H1 (cell line): ENCODE measurements around the gene SECTM1. TPM values are rescaled to one million over a fixed set of nuclear protein-coding genes. Genes with fewer than 3 reads are reported as not detected.

Experiments
- CTCF ChIA-PET: fragments of 300-600 bp; sonication (Branson Sonifier 250); formaldehyde crosslinking; loops from one replicate; lab custom pipeline; 2021; ENCODE audit not compliant: partially characterized antibody; lab: Charles Lee
- POLR2A ChIA-PET: fragments of 300-600 bp; sonication (Branson Sonifier 250); formaldehyde crosslinking; loops from one replicate; lab custom pipeline; 2021; ENCODE audit warnings: inconsistent platforms; ENCODE audit not compliant: partially characterized antibody; lab: Charles Lee
- DNase-seq, 2 experiments: peaks; one replicate each; pipeline versions ENCODE4 v3.0.0 to v3.0.0-alpha.2; 2010 to 2022; ENCODE audit warnings: low spot score in 2 of 2, low read depth in 1 of 2, mixed read lengths in 1 of 2
- FAIRE-seq: peaks from 2 replicates; lab custom pipeline; 2011; peaks lifted over from hg19 to GRCh38; lab: Jason Lieb, UNC
- H2AFZ ChIP-seq: 2 replicates; pipeline ENCODE4 v1.8.1; 2012; ENCODE audit warnings: low read length, inconsistent platforms
- H2AK5ac ChIP-seq: 2 replicates; pipeline ENCODE4 v1.6.1; 2013; ENCODE audit warnings: low read depth, low read length
- H2BK120ac ChIP-seq: replicated peaks from 2 replicates; pipeline ENCODE3; 2013; ENCODE audit warnings: low read depth, low read length, inconsistent platforms
- H2BK12ac ChIP-seq: 2 replicates; pipeline ENCODE4 v1.6.1; 2013; ENCODE audit warnings: low read depth, low read length
- H2BK15ac ChIP-seq: 2 replicates; pipeline ENCODE4 v1.6.1; 2013; ENCODE audit warnings: low read length
- H2BK20ac ChIP-seq: 2 replicates; pipeline ENCODE4 v1.6.1; 2013; ENCODE audit warnings: low read length
- H2BK5ac ChIP-seq: 2 replicates; pipeline ENCODE4 v1.6.1; 2013; ENCODE audit warnings: low read depth, low read length
- H3K14ac ChIP-seq: 2 replicates; pipeline ENCODE4 v1.6.1; 2013; ENCODE audit warnings: inconsistent platforms; ENCODE audit not compliant: insufficient read length
- H3K18ac ChIP-seq: 2 replicates; pipeline ENCODE4 v1.6.1; 2013; ENCODE audit warnings: low read length; ENCODE audit errors: extremely low read depth
- H3K23ac ChIP-seq: 2 replicates; pipeline ENCODE4 v1.6.1; 2013; ENCODE audit warnings: inconsistent platforms; ENCODE audit not compliant: insufficient read length
- H3K23me2 ChIP-seq: 2 replicates; pipeline ENCODE4 v1.6.1; 2013; ENCODE audit warnings: low read depth, low read length
- H3K27ac ChIP-seq: 2 replicates; pipeline ENCODE4 v1.6.1; 2011; ENCODE audit warnings: low read depth, low read length, inconsistent platforms
- H3K27me3 ChIP-seq, 4 experiments: replicated peaks in 1 of 4; 1 replicate in 1 of 4; 2 replicates in 3 of 4; pipeline versions ENCODE4 v1.6.1 to v1.8.1; 2011 to 2013; ENCODE audit warnings: low read length in 3 of 4, mild to moderate bottlenecking in 3 of 4, inconsistent platforms in 2 of 4, mixed read lengths in 2 of 4, moderate library complexity in 1 of 4; ENCODE audit not compliant: control insufficient read depth in 3 of 4, insufficient read depth in 3 of 4; ENCODE audit errors: extremely low read depth in 1 of 4
- H3K36me3 ChIP-seq, 4 experiments: 2 replicates each; pipeline versions ENCODE4 v1.6.1 to v1.8.1; 2011 to 2013; ENCODE audit warnings: mild to moderate bottlenecking in 4 of 4, low read length in 3 of 4, moderate library complexity in 2 of 4, control low read depth in 1 of 4, inconsistent platforms in 1 of 4; ENCODE audit not compliant: insufficient read depth in 4 of 4, control insufficient read depth in 2 of 4
- H3K4ac ChIP-seq: replicated peaks from 2 replicates; pipeline ENCODE3; 2013; ENCODE audit warnings: low read length, low read depth, mixed read lengths, inconsistent platforms; ENCODE audit not compliant: insufficient read length
- H3K4me1 ChIP-seq, 4 experiments: replicated peaks in 1 of 4; 1 replicate in 1 of 4; 2 replicates in 3 of 4; pipeline versions ENCODE4 v1.6.1 to v1.8.1; 2011 to 2013; ENCODE audit warnings: low read length in 3 of 4, inconsistent platforms in 2 of 4, mixed read lengths in 1 of 4; ENCODE audit not compliant: insufficient read depth in 4 of 4, control insufficient read depth in 3 of 4
- H3K4me2 ChIP-seq, 2 experiments: 2 replicates each; pipeline versions ENCODE4 v1.6.1 to v1.8.1; 2011 to 2013; ENCODE audit warnings: low read depth in 2 of 2, low read length in 2 of 2, control low read depth in 1 of 2, inconsistent platforms in 1 of 2, mild to moderate bottlenecking in 1 of 2; ENCODE audit not compliant: insufficient read depth in 1 of 2
- H3K4me3 ChIP-seq, 4 experiments: fragments of 200-600, 300-600 bp in 1 of 4; sonication (generic), shearing (Covaris generic), sonication (Bioruptor Twin) in 1 of 4; 2 replicates each; pipeline versions ENCODE4 v1.5.1 to v1.8.1; 2011 to 2016; ENCODE audit warnings: low read length in 4 of 4, low read depth in 3 of 4, control low read depth in 2 of 4, inconsistent platforms in 2 of 4, mild to moderate bottlenecking in 2 of 4, mixed read lengths in 1 of 4, moderate library complexity in 1 of 4; ENCODE audit not compliant: insufficient read depth in 2 of 4; ENCODE audit errors: extremely low read depth in 1 of 4
- H3K56ac ChIP-seq: replicated peaks from 2 replicates; pipeline ENCODE3; 2013; ENCODE audit warnings: low read depth, mild to moderate bottlenecking, mixed read lengths, low read length, inconsistent platforms; ENCODE audit not compliant: insufficient read length
- H3K79me1 ChIP-seq: 2 replicates; pipeline ENCODE4 v1.6.1; 2013; ENCODE audit warnings: low read depth, low read length, control low read depth
- H3K79me2 ChIP-seq, 2 experiments: 2 replicates each; pipeline versions ENCODE4 v1.6.1 to v1.8.1; 2012 to 2013; ENCODE audit warnings: low read length in 2 of 2, mild to moderate bottlenecking in 2 of 2, inconsistent platforms in 1 of 2; ENCODE audit not compliant: insufficient read depth in 2 of 2, control insufficient read depth in 1 of 2
- H3K9ac ChIP-seq, 4 experiments: replicated peaks in 1 of 4; 1 replicate in 1 of 4; 2 replicates in 3 of 4; pipeline versions ENCODE4 v1.6.1 to v1.8.1; 2011 to 2013; ENCODE audit warnings: low read depth in 3 of 4, low read length in 3 of 4, control low read depth in 2 of 4, mild to moderate bottlenecking in 2 of 4, moderate library complexity in 2 of 4, inconsistent platforms in 1 of 4; ENCODE audit errors: extremely low read depth in 1 of 4
- H3K9me3 ChIP-seq, 2 experiments: 2 replicates each; pipeline versions ENCODE4 v1.6.1 to v1.8.1; 2012 to 2013; ENCODE audit warnings: mild to moderate bottlenecking in 2 of 2, moderate library complexity in 2 of 2, control low read depth in 1 of 2, inconsistent platforms in 1 of 2, low read depth in 1 of 2, low read length in 1 of 2, mixed read lengths in 1 of 2; ENCODE audit not compliant: insufficient read depth in 2 of 2
- H4K20me1 ChIP-seq, 2 experiments: replicated peaks in 1 of 2; 2 replicates each; pipeline versions ENCODE3 to v1.8.1; 2011 to 2013; ENCODE audit warnings: inconsistent platforms in 2 of 2, low read length in 2 of 2, mild to moderate bottlenecking in 1 of 2; ENCODE audit not compliant: insufficient read depth in 2 of 2, control insufficient read depth in 1 of 2
- H4K5ac ChIP-seq: 2 replicates; pipeline ENCODE4 v1.6.1; 2013; ENCODE audit warnings: low read length, low read depth, mixed read lengths, inconsistent platforms; ENCODE audit not compliant: insufficient read length
- H4K8ac ChIP-seq: 2 replicates; pipeline ENCODE4 v1.8.0; 2013; ENCODE audit warnings: mild to moderate bottlenecking, moderate library complexity, low read length, inconsistent platforms; ENCODE audit not compliant: insufficient read depth; ENCODE audit errors: extremely low read depth
- H4K91ac ChIP-seq: replicated peaks from 2 replicates; pipeline ENCODE3; 2013; ENCODE audit warnings: low read length, mixed read lengths, inconsistent platforms; ENCODE audit not compliant: insufficient read length
- RNF2 ChIP-seq: fragments of 200-900, 300-1000 bp; sonication (generic); IDR thresholded peaks from 2 replicates; pipeline ENCODE4 v1.7.1; 2016; ENCODE audit warnings: borderline replicate concordance, low read depth, mild to moderate bottlenecking, antibody characterized with exemption, low read length; ENCODE audit not compliant: poor library complexity, severe bottlenecking; ENCODE audit errors: missing control alignments
- SIX5 ChIP-seq: IDR thresholded peaks from 2 replicates; pipeline ENCODE4 v1.6.1; 2011; ENCODE audit warnings: mild to moderate bottlenecking, low read depth, low read length
- TAF7 ChIP-seq: optimal IDR thresholded peaks from 2 replicates; pipeline ENCODE3; 2011; ENCODE audit warnings: low read depth, mild to moderate bottlenecking, inconsistent platforms, low read length, moderate library complexity, borderline replicate concordance
- TEAD4 ChIP-seq: IDR thresholded peaks from 2 replicates; pipeline ENCODE4 v1.6.1; 2012; ENCODE audit warnings: low read depth, low read length, inconsistent platforms, mixed read lengths
- ZNF274 ChIP-seq: IDR thresholded peaks from 2 replicates; pipeline ENCODE4 v1.7.0; 2012; ENCODE audit warnings: low read length, borderline replicate concordance; ENCODE audit errors: extremely low read depth
- WGBS, 2 experiments: shearing (Covaris generic) in 1 of 2; methylation state at CpG; one replicate each; pipeline versions ENCODE4 v1.1.6 to v1.1.7; 2013 to 2015; ENCODE audit warnings: low lambda C conversion rate in 2 of 2, mixed read lengths in 2 of 2, inconsistent platforms in 1 of 2, low coverage in 1 of 2, missing lambda C conversion rate in 1 of 2; ENCODE audit not compliant: insufficient replicate concordance in 2 of 2, insufficient coverage in 1 of 2, insufficient read length in 1 of 2; ENCODE audit errors: extremely low coverage in 1 of 2, missing lambda C conversion rate in 1 of 2; 5-methylcytosine and 5-hydroxymethylcytosine counted together
- polyA plus RNA-seq, 7 experiments: library from polyadenylated mRNA; depleted of rRNA in 3 of 7; stranded (reverse) in 5 of 7; unstranded in 2 of 7; fragments of >200 nt in 5 of 7; fragments of 200-250 nt in 2 of 7; gene quantifications; 1 replicate in 5 of 7; 2 replicates in 1 of 7; 4 replicates in 1 of 7; pipeline versions ENCODE4 v1.2.1 to v1.2.3, GENCODE V29; 2011 to 2013; ENCODE audit warnings: missing spikeins in 2 of 7, mixed read lengths in 2 of 7
- total RNA-seq: library from RNA; stranded (reverse); fragmentation: NEBNext Ultra II Directional; extraction: Animal tissue kit (Norgen Biotek cat#: 25700); gene quantifications from 2 replicates; pipeline ENCODE4 v1.2.1, GENCODE V29; 2021

SECTM1 gene
- total and polyA plus RNA-seq, 2 of the 8 experiments (the other 6 are each of a cell fraction or from before 2014, with no cell fraction given) = 0.20 to 0.65 TPM

GRCh38 chr17:82305727-82306300 lies 27.8 kb downstream of the SECTM1 start:
- H4K5ac ChIP-seq = no peak overlapping the region
- no peak overlapping the region for H3K18ac ChIP-seq
- ChIA-PET POLR2A (interaction anchor here (0.6 to 1.3 kb wide), 2 partner anchors 10 to 20 kb away, joined by 3 read pairs; no protein-coding TSS in a partner anchor), CTCF (interaction anchor here (0.7 to 2.3 kb wide), 4 partner anchors 12 to 69 kb away, joined by 3 to 9 read pairs (median 5); partner anchors contain the start of gene CD7)
- peak overlapping the region; percentile 28; the same call in 1 of the 2 replicates for H4K8ac ChIP-seq
- no peak overlapping the region for H3K14ac ChIP-seq
- H4K91ac ChIP-seq = no peak overlapping the region
- no peak overlapping the region for H2BK20ac ChIP-seq
- H3K23me2 ChIP-seq = no peaks in the 10 kb centered on the region
- no peaks in the 10 kb centered on the region for H3K27me3 ChIP-seq
- no peak overlapping the region for H2BK5ac ChIP-seq
- FAIRE-seq = no peak
- H3K4ac ChIP-seq = no peak overlapping the region
- H2AFZ ChIP-seq = no peak overlapping the region
- no peak overlapping the region for H3K4me2 ChIP-seq
- H3K79me2 ChIP-seq = no peaks in the 10 kb centered on the region
- 0 out of 2 replicates have a peak overlapping the region, but pooled peaks have one; percentile 29 for H2BK15ac ChIP-seq
- H3K27ac ChIP-seq = no peak overlapping the region
- H3K9me3 ChIP-seq = no peaks in the 10 kb centered on the region
- H4K20me1 ChIP-seq = no peaks in the 10 kb centered on the region
- no peak overlapping the region for H2BK12ac ChIP-seq
- no peak overlapping the region for H2BK120ac ChIP-seq
- H2AK5ac ChIP-seq = no peak overlapping the region
- no peak for DNase-seq
- H3K9ac ChIP-seq = no peak overlapping the region; a peak in 1 of 7 replicates
- H3K79me1 ChIP-seq = no peaks in the 10 kb centered on the region
- H3K4me3 ChIP-seq = no peak overlapping the region
- H3K36me3 ChIP-seq = no peaks in the 10 kb centered on the region; a peak in 1 of 8 replicates
- H3K4me1 ChIP-seq = no peaks in the 10 kb centered on the region
- H3K23ac ChIP-seq = no peak overlapping the region
- H3K56ac ChIP-seq = no peak overlapping the region
- 89% methylated on average over 20 of the region's 20 CpGs; no CpG with 5 or more reads in 1 of the 2 experiments for WGBS, 2 experiments
- TF ChIP-seq ZNF274 (no peak), TAF7 (no peak), SIX5 (no peak), TEAD4 (no peak), RNF2 (no peak)
